Non-pigmented ciliary epithelial cell (primary cell): Measurements from ENCODE around the gene TRAF7.

Source experiments
- DNase-seq: peaks from one replicate; pipeline ENCODE4 v3.0.0-alpha.2; 2010; ENCODE audit warnings: low read depth

The TRAF7 gene

GRCh38 chr16:2165861-2166260 lies 10.3 kb downstream of the TRAF7 start:
- no peak for DNase-seq

- DNase-seq: no peak
Measured at GRCh38 chr16:2166263-2167067, 10.9 kb downstream of the TRAF7 start.

DNA sequence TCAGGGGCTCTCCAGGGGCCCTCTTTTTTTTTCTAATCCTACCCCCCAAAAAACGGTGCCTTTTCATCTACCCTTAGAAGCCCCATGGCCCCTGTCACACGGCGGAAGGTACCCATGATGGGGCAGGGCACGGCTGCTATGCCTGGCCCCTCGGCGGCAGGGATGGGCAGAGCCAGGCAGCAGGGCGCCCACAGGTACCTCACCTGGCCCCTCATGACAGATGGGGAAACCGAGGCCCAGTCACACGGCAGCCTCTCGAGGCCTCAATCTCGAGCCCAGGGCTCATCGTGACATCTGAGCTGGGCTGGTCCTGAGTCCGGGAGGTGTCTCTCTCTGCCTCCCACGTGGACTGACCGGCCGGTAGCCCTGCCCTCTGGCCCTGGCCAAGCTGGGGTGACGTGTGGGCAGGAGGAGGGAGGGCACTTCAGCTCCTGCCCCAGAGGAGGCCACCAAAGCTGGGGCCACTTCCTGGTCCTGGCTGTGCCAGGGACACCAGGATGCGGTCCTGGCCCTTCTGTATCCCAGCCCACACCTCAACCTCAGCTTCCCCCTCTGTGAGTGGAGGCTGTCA lies 11.6 kb downstream of the TRAF7 start:
- DNase-seq: no peak

DNA sequence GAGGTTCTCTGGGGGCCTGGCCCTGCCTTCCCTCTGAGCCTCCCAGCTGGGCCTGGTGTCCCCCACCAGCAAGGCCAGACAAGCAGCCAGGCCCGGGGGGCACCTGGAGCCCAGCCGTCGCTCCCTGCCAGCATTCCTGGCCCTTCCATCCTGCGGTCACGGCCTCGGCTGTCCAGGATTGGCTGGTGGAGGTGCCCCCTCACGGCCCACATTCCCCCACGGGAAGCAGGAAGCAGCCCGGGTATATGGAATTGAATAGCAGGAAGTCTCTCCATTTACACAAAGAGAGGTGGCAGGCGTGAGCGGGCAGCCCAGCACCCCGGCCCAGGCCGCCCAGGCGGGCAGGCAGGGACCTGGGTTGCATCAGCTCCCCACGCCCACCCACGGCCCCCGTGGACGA lies 14.5 kb downstream of the TRAF7 start:
- DNase-seq: no peak

GRCh38 chr16:2170587-2171435 lies 15.2 kb downstream of the TRAF7 start:
- no peak for DNase-seq

DNA sequence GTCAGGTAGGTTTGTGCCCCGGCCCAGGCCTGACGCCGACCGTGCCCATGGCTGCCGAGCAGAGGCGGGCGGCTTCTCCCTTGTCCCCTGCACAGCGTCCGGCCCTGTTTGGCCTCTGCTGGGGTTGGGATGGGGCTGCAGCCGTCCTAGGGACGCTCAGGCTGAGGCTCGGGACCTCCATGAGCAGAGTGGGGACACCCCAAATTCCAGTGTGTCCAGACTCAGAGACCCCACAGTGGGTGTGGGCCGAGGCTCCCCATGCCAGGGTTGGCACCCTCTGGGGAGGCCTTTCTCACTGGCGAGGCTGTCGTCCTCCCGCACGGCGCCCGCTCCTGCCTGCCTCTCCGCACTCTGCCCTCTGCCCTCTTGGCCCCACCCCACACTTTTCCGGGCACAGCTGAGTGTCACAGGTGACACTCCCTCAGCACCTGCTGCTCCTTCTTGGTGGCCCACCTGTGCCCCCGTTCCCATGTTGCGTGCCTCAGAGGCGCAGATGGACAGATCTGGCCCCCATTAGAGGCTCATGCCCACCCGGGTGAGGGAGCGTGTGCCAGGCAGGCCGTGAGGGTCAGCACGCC lies 16.1 kb downstream of the TRAF7 start:
- DNase-seq: no peak

GRCh38 chr16:2172688-2173335 lies 17.2 kb downstream of the TRAF7 start:
- DNase-seq: no peak

DNA sequence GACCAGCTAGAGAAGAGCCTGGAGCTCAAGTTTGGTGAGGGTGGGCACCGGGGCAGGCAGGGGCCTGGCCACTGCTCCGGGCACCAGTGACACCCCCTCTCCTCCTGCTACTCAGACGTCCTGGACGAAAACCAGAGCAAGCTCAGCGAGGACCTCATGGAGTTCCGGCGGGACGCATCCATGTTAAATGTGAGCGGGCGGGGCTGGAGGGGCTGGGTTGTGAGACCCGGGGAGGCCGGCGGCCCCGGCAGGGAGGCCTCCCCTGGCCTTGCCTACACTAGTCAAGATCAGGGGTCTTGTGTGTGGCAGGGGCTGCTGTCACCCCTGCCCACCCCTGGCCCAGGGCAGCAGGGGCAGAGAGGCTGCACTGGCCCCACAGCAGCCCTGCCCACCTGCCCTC lies 17.8 kb downstream of the TRAF7 start:
- DNase-seq: no peak

DNA sequence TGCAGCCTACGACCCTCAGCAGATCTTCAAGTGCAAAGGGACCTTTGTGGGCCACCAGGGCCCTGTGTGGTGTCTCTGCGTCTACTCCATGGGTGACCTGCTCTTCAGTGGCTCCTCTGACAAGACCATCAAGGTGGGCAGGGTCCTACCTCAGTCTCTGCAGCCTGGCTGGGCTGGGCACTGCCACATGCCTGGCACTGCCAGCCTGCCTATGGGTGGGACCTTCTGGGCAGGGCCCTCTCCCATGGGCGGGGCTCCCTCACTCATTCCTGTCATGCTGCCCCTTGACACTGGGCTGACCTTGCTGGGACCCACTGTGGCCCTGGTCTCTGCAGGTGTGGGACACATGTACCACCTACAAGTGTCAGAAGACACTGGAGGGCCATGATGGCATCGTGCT lies 18.3 kb downstream of the TRAF7 start:
- no peak for DNase-seq

DNA sequence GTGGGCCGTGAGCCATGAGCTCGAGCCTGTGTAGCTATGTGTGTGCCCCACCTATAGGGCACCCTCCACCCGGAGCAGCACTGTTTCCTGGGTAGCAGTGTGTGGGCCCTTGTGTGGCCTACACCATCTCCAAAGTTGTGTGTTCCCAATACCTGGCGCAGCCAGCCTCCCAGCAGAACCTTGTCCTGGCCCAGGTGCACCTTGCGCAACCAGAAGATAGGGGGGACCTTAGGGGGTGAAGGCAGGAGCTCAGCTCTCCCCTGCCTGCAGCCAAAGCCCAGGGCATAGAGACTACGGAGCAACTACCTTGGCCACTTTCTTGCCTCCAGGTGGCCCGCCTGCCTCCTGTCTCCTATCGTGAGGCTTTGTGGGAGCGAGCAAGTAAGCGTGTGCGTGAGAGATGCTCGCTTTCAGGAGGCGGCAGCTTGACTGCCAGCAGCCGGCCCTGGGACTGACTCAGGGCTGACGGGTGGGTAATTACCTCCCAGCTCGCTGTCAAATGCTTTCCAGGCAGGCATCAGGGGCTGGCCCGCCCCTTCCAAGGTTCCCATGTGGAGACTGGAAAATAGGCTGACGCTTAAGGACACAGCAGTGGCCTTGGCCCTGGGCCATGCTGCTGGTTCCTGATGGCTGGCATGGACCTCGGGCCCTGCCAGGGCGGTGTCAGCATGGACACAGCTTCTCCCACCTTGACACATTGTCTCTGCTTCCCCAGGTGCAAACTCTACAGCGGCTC lies 19.0 kb downstream of the TRAF7 start:
- no peak for DNase-seq

DNA sequence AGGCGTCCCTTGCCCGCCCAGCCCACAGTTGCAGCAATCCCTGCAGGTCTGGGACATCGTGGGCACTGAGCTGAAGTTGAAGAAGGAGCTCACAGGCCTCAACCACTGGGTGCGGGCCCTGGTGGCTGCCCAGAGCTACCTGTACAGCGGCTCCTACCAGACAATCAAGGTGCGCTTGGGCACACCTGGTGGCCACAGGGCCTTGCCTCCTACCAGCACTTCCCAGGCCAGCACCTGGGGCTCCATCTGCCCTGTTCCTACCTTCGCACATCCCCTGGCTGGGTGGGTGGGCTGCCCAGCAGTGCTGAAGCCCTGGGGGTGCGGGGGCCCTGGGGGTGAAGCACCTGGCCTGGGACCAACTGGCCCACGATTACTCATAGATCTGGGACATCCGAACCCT lies 19.9 kb downstream of the TRAF7 start:
- DNase-seq: no peak

GRCh38 chr16:2176047-2176446 lies 20.5 kb downstream of the TRAF7 start:
- no peak for DNase-seq

GRCh38 chr16:2177101-2177500 lies 21.5 kb downstream of the TRAF7 start:
- no peak for DNase-seq

GRCh38 chr16:2177561-2177960 lies 22.0 kb downstream of the TRAF7 start:
- no peak for DNase-seq

DNA sequence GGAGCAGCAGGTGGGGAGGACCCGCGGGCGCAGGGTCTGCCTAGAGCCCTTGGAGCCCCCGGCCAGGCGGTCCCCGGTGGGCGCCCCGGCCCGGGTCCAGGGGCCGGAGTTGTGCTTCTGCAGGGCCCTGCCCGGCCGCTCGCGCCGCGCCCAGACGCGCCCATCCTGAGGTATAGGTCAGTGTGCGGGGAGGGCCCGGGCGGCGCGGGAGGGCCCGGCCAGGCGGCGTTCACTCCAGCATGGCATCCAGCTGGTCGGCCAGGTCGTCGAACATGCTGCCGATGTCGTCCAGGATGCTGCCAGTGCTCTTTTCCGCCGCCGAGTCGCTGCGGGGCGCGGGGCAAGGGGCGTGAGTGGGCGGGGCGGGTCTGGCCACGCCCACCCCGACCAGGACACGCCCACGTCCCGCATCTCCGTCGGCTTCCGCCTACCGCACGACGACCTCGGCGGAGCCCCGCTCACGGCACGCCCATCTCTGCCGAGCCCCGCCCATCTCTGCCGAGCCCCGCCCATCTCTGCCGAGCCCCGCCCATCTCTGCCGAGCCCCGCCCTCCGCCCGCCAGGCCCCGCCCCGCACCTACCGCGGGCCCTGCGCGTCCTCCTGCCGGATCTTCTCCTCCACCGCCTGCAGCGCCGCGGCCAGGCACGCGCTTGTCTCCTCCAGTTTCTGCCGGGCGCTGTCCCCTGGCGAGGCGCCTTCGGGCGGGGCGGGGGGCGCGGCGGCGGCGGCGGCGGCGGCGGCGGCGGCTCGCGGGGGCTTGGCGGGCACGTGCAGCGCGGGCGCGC lies 22.9 kb downstream of the TRAF7 start:
- no peak for DNase-seq

- no peak for DNase-seq
Measured at GRCh38 chr16:2179107-2179501, 23.5 kb downstream of the TRAF7 start.

DNA sequence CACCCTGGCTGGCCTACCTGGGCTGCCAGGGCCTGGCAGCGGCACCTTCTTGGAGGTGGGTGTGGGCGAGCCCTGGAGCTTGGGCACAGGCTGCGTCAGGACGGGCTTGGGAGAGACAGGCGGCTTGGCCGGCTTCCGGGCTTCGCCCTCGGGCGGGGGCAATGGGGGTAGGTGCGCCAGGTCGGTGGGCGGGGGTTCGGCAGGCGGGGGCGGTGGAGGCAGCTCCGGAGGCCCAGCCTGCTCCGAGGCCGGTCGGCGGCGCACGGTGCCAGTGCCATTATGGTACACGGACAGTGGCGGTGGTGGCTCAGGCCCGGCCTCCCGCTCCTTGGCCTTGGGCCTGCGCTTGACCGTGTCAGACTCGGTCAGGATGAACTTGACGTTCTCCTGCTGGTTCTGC lies 24.0 kb downstream of the TRAF7 start:
- DNase-seq: no peak

- DNase-seq: no peak
Measured at GRCh38 chr16:2180461-2180860, 24.9 kb downstream of the TRAF7 start.

GRCh38 chr16:2180962-2181923 lies 25.7 kb downstream of the TRAF7 start:
- DNase-seq: no peak
